HEK293 (cell line): ENCODE results near the gene SLC7A10.
"Not testable (repeated sequence)": the region's sequence is repeated elsewhere in the genome, so short reads cannot be mapped to it uniquely, and the experiment has no call there.

ENCODE experiments used
- CTCF ChIA-PET: fragments of 350-600 bp; formaldehyde crosslinking; extraction: SDS; loops from one replicate; lab custom pipeline; 2021; ENCODE audit warnings: antibody characterized with exemption; lab: Yijun Ruan, JAX
- POLR2A ChIA-PET: fragments of 300-600 bp; formaldehyde crosslinking; extraction: SDS; loops from one replicate; lab custom pipeline; 2020; ENCODE audit warnings: antibody characterized with exemption, inconsistent platforms; lab: Yijun Ruan, JAX
- H3K27ac ChIP-seq: fragments of 200-500 bp; sonication (Bioruptor generic); 2 replicates; pipeline ENCODE4 v1.5.1; 2014; ENCODE audit warnings: low read depth, low read length, control low read depth, inconsistent platforms; ENCODE audit errors: extremely low read depth
- H3K36me3 ChIP-seq, 2 experiments: fragments of 200-500 bp in 1 of 2; sonication (Bioruptor generic) in 1 of 2; 1 replicate in 1 of 2; 2 replicates in 1 of 2; pipeline ENCODE4 v1.5.1; 2014 to 2017; ENCODE audit warnings: inconsistent platforms in 2 of 2, low read length in 2 of 2; ENCODE audit not compliant: control insufficient read depth in 2 of 2, insufficient read depth in 1 of 2
- H3K4me1 ChIP-seq: fragments of 200-500 bp; sonication (Bioruptor generic); 2 replicates; pipeline ENCODE4 v1.5.1; 2014; ENCODE audit warnings: mild to moderate bottlenecking, low read length, inconsistent platforms; ENCODE audit not compliant: control insufficient read depth, insufficient read depth
- H3K4me3 ChIP-seq: 2 replicates; pipeline ENCODE4 v1.5.1; 2011; ENCODE audit warnings: low read depth, mild to moderate bottlenecking, control low read depth, low read length, moderate library complexity
- H3K9me3 ChIP-seq: fragments of 200-500 bp; sonication (Bioruptor generic); 2 replicates; pipeline ENCODE4 v1.5.1; 2014; ENCODE audit warnings: low read depth, low read length, inconsistent platforms; ENCODE audit not compliant: control insufficient read depth, insufficient read depth
- BCL6B ChIP-seq: fragments of 450-650 bp; formaldehyde crosslinking; IDR thresholded peaks from 2 replicates; pipeline ENCODE4 v1.5.1; 2017; ENCODE audit warnings: missing biosample characterization, missing genetic modification characterization
- GLIS2 ChIP-seq: fragments of 450-650 bp; formaldehyde crosslinking; IDR thresholded peaks from 2 replicates; pipeline ENCODE4 v1.5.1; 2016; ENCODE audit warnings: missing biosample characterization, missing genetic modification characterization
- KLF1 ChIP-seq: fragments of 450-650 bp; formaldehyde crosslinking; IDR thresholded peaks from 2 replicates; pipeline ENCODE4 v1.5.1; 2016; ENCODE audit warnings: missing biosample characterization, missing genetic modification characterization
- KLF9 ChIP-seq: fragments of 450-650 bp; formaldehyde crosslinking; IDR thresholded peaks from 2 replicates; pipeline ENCODE4 v1.5.1; 2016; ENCODE audit warnings: missing biosample characterization, missing genetic modification characterization, low read depth
- REST ChIP-seq: fragments of 450-650 bp; formaldehyde crosslinking; IDR thresholded peaks from 2 replicates; pipeline ENCODE4 v1.5.1; 2016; ENCODE audit warnings: missing biosample characterization, missing genetic modification characterization
- TSHZ1 ChIP-seq: fragments of 450-650 bp; formaldehyde crosslinking; IDR thresholded peaks from 2 replicates; pipeline ENCODE4 v1.5.1; 2016; ENCODE audit warnings: missing biosample characterization, missing genetic modification characterization, borderline replicate concordance
- ZFHX2 ChIP-seq: fragments of 450-650 bp; formaldehyde crosslinking; conservative IDR thresholded peaks from 2 replicates; pipeline ENCODE4 v1.5.1; 2016; ENCODE audit warnings: missing biosample characterization, missing genetic modification characterization
- ZNF23 ChIP-seq: fragments of 450-650 bp; formaldehyde crosslinking; IDR thresholded peaks from 2 replicates; pipeline ENCODE4 v1.5.1; 2016; ENCODE audit warnings: missing biosample characterization, missing genetic modification characterization, borderline replicate concordance
- ZNF600 ChIP-seq: fragments of 450-650 bp; formaldehyde crosslinking; IDR thresholded peaks from 2 replicates; pipeline ENCODE4 v1.5.1; 2016; ENCODE audit warnings: missing biosample characterization, missing genetic modification characterization
- ZNF623 ChIP-seq: fragments of 450-650 bp; formaldehyde crosslinking; IDR thresholded peaks from 2 replicates; pipeline ENCODE4 v1.5.1; 2016; ENCODE audit warnings: missing biosample characterization, missing genetic modification characterization
- ZNF629 ChIP-seq: fragments of 450-650 bp; formaldehyde crosslinking; IDR thresholded peaks from 2 replicates; pipeline ENCODE4 v1.5.1; 2017; ENCODE audit warnings: missing biosample characterization, missing genetic modification characterization
- ZNF701 ChIP-seq: fragments of 450-650 bp; formaldehyde crosslinking; IDR thresholded peaks from 2 replicates; pipeline ENCODE4 v1.5.1; 2016; ENCODE audit warnings: missing biosample characterization, missing genetic modification characterization
- ZSCAN4 ChIP-seq: fragments of 450-650 bp; formaldehyde crosslinking; IDR thresholded peaks from 2 replicates; pipeline ENCODE4 v1.5.1; 2017; ENCODE audit warnings: missing biosample characterization, missing genetic modification characterization

Gene SLC7A10

GRCh38 chr19:33224694-33225457 lies 774 bp downstream of the SLC7A10 start:
- no peak overlapping the region for H3K4me3 ChIP-seq
- POLR2A ChIA-PET = interaction anchor here (0.5 kb wide), 1 partner anchor 15 kb away, joined by 4 read pairs; no protein-coding TSS in a partner anchor
- TF ChIP-seq ZNF623 (peak; percentile 44), ZNF629 (tag by site-specific recombination) (no peak), BCL6B (tag by site-specific recombination) (no peak), ZNF23 (tag by site-specific recombination) (no peak)
- TF ChIP-seq, all 188 proteins: peak for 1
- peaks cover 14% of the 10 kb centered on the region for H3K9me3 ChIP-seq
- peaks cover 2% of the 10 kb centered on the region; the same call in 1 of the 2 replicates for H3K4me1 ChIP-seq
- H3K27ac ChIP-seq = no peak overlapping the region
- CTCF ChIA-PET = interaction anchor here (0.5 to 3.7 kb wide), 6 partner anchors 11 to 817 kb away, joined by 3 to 37 read pairs (median 6); no protein-coding TSS in a partner anchor
- no peaks in the 10 kb centered on the region for H3K36me3 ChIP-seq

GRCh38 chr19:33222255-33222654 lies 3.4 kb downstream of the SLC7A10 start:
- H3K4me3 ChIP-seq, H3K4me1 ChIP-seq, H3K9me3 ChIP-seq, H3K36me3 ChIP-seq, H3K27ac ChIP-seq: not testable (repeated sequence)
- CTCF ChIA-PET = interaction anchor here (0.6 to 2.3 kb wide), 3 partner anchors 22 to 195 kb away, joined by 3 to 11 read pairs (median 3); no protein-coding TSS in a partner anchor
- POLR2A ChIA-PET = interaction anchor here (1.2 kb wide), 1 partner anchor 46 kb away, joined by 3 read pairs; no protein-coding TSS in a partner anchor

GRCh38 chr19:33221638-33222037 lies 4.0 kb downstream of the SLC7A10 start:
- no peak overlapping the region for H3K27ac ChIP-seq
- CTCF ChIA-PET = interaction anchor here (0.6 to 2.3 kb wide), 2 partner anchors 77 to 196 kb away, joined by 3 to 11 read pairs; no protein-coding TSS in a partner anchor
- no peaks in the 10 kb centered on the region; the same call in 1 of the 2 replicates for H3K9me3 ChIP-seq
- POLR2A ChIA-PET = no interaction called here
- H3K4me3 ChIP-seq = no peak overlapping the region
- H3K36me3 ChIP-seq = no peaks in the 10 kb centered on the region
- peak; percentile 63; the same call in 1 of the 2 replicates for TF ChIP-seq ZNF600 (tag by site-specific recombination)
- TF ChIP-seq ZSCAN4 (tag by site-specific recombination) = no peak
- no peak for TF ChIP-seq KLF9 (tag by site-specific recombination)
- TF ChIP-seq ZNF701 (tag by site-specific recombination) = no peak
- no peak for TF ChIP-seq ZFHX2 (tag by site-specific recombination)
- 0 out of 2 replicates have a peak, but pooled peaks have one; percentile 39 for TF ChIP-seq GLIS2 (tag by site-specific recombination)
- TF ChIP-seq TSHZ1 (tag by site-specific recombination) = no peak
- 0 out of 2 replicates have a peak, but pooled peaks have one; percentile 44 for TF ChIP-seq REST
- TF ChIP-seq KLF1 (tag by site-specific recombination) = no peak
- peaks cover 2% of the 10 kb centered on the region; the same call in 1 of the 2 replicates for H3K4me1 ChIP-seq
